ENCODE results near the gene ADORA2B. TPM values are rescaled to one million over a fixed set of nuclear protein-coding genes. Genes with fewer than 3 reads are reported as not detected.
A peak's percentile ranks its signal among the peaks of the same experiment; 100 is the strongest.

The ADORA2B gene
- total RNA-seq, 1 donor from 2014 or later, result 0.32 TPM

DNA sequence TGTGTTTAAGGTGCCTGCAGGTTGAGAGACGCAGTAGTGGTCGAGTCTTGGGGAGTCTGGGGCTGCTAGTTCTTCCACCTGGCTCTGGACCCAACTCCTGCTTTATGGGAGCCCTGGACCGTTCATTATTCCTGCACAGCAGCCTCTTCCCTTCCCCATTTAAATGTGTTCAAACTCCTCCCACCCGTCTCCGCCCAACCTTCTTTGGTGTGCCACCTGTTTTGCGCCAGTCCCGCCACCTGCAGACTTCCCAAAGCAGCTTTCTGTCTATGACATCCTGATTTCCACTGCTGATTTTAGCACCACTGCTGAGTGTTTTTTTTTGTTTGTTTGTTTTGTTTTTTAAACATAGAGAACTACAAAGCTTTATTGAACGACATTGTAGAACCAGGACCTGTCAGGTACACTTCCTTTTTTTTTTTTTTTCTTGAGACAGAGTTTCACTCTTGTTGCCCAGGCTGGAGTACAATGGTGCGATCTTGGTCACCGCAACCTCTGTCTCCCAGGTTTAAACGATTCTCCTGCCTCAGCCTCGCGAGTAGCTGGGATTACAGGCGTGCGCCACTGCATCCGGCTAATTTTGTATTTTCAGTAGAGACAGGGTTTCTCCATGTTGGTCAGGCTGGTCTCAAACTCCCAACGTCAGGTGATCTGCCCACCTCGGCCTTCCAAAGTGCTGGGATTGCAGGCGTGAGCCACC, 12.8 kb downstream of the ADORA2B start:
- no peak overlapping the region for H3K27ac Mint-ChIP-seq (ENCODE audit: unreplicated experiment)
- no peak overlapping the region for H3K4me3 Mint-ChIP-seq (ENCODE audit: unreplicated experiment)
- no peak for DNase-seq
- TF ChIP-seq, protein P1, sequence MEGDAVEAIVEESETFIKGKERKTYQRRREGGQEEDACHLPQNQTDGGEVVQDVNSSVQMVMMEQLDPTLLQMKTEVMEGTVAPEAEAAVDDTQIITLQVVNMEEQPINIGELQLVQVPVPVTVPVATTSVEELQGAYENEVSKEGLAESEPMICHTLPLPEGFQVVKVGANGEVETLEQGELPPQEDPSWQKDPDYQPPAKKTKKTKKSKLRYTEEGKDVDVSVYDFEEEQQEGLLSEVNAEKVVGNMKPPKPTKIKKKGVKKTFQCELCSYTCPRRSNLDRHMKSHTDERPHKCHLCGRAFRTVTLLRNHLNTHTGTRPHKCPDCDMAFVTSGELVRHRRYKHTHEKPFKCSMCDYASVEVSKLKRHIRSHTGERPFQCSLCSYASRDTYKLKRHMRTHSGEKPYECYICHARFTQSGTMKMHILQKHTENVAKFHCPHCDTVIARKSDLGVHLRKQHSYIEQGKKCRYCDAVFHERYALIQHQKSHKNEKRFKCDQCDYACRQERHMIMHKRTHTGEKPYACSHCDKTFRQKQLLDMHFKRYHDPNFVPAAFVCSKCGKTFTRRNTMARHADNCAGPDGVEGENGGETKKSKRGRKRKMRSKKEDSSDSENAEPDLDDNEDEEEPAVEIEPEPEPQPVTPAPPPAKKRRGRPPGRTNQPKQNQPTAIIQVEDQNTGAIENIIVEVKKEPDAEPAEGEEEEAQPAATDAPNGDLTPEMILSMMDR (IDR thresholded peaks at IDR 0.05; ENCODE audit: partially characterized antibody, unreplicated experiment), result no peak
- H3K36me3 Mint-ChIP-seq (ENCODE audit: unreplicated experiment), result no peaks in the 10 kb centered on the region
- peaks cover 16% of the 10 kb centered on the region for H3K9me3 Mint-ChIP-seq (ENCODE audit: unreplicated experiment)
- peaks cover 13% of the 10 kb centered on the region for H3K27me3 Mint-ChIP-seq (ENCODE audit: unreplicated experiment)
- H3K4me1 Mint-ChIP-seq (ENCODE audit: low read depth, unreplicated experiment), result peaks cover 26% of the 10 kb centered on the region

DNA sequence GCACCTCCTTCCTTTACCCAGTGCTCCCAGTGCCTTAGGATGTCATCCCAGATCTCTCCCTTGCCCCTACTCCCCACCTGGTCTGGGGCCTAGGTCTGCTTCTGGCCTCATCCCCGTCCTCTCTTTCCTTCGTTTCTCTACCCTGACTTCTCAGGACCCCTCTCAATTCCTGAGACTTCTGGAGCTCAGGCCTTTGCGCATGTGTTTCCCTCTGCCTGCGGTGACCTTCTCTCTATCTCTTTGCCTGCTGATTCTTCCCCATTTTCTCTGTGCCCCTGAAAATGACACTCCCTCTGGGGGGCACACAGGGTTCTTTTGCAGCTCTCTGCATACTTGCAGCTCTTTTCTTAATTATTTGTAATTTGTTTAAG, 13.5 kb downstream of the ADORA2B start:
- Mint-ChIP-seq H3K36me3 (ENCODE audit: unreplicated experiment) (no peaks in the 10 kb centered on the region), H3K27me3 (ENCODE audit: unreplicated experiment) (peaks cover 12% of the 10 kb centered on the region), H3K27ac (ENCODE audit: unreplicated experiment) (peak overlapping the region; percentile 1), H3K4me1 (ENCODE audit: low read depth, unreplicated experiment) (peaks cover 24% of the 10 kb centered on the region), H3K9me3 (ENCODE audit: unreplicated experiment) (peaks cover 16% of the 10 kb centered on the region), H3K4me3 (ENCODE audit: unreplicated experiment) (no peak overlapping the region)
- TF ChIP-seq, protein P1 (IDR thresholded peaks at IDR 0.05; ENCODE audit: partially characterized antibody, unreplicated experiment), result no peak
- DNase-seq, result no peak

DNA sequence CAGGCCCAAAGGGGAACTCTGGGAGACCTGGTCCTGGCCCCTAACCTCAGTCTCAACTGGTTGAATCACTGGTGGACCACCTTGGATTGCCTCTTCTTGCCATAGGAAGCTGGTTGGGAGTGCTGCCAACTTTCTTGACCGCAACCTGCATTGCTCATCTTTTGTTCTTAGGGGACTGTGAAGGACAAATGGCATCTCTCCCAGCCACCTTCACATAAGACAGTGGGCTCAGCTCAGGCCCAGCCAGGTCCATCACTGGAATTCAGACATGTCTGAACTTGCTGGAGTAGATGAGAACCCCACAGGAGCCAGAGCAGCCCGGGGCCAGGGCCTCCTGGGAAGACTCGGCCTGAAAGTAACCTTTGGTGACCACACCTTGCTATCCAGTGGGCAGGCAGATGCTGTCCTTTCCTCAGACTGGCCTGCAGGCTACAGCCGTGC, 18.8 kb downstream of the ADORA2B start:
- peaks cover 4% of the 10 kb centered on the region for H3K27me3 Mint-ChIP-seq (ENCODE audit: unreplicated experiment)
- H3K36me3 Mint-ChIP-seq (ENCODE audit: unreplicated experiment), result no peaks in the 10 kb centered on the region
- no peak for DNase-seq
- TF ChIP-seq, protein P1 (IDR thresholded peaks at IDR 0.05; ENCODE audit: partially characterized antibody, unreplicated experiment), result no peak
- peaks cover 17% of the 10 kb centered on the region for H3K4me1 Mint-ChIP-seq (ENCODE audit: low read depth, unreplicated experiment)
- no peaks in the 10 kb centered on the region for H3K9me3 Mint-ChIP-seq (ENCODE audit: unreplicated experiment)
- H3K27ac Mint-ChIP-seq (ENCODE audit: unreplicated experiment), result no peak overlapping the region
- no peak overlapping the region for H3K4me3 Mint-ChIP-seq (ENCODE audit: unreplicated experiment)

DNA sequence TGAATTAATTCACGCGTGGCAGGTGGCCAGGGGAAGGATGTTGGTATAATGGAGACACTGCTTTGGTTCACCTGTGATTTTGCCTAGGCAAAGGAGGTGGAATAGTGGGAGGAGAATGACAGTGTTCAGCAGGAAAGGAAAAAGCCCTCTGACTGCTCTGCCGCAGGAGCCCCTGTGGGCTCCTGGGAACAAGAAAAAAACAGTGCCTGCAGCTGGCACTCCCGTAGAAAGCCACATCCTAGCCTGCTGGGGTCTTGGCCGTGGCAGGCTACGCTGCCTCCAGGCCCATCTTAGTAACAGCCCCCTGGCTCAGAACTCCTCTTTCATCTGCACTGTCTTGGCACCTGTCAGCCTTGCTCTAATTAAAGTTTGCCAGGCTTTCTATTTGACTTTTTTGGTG, 20.6 kb downstream of the ADORA2B start:
- DNase-seq, result no peak
- Mint-ChIP-seq H3K36me3 (ENCODE audit: unreplicated experiment) (no peaks in the 10 kb centered on the region), H3K4me3 (ENCODE audit: unreplicated experiment) (no peak overlapping the region), H3K9me3 (ENCODE audit: unreplicated experiment) (peaks cover 2% of the 10 kb centered on the region), H3K27ac (ENCODE audit: unreplicated experiment) (no peak overlapping the region), H3K4me1 (ENCODE audit: low read depth, unreplicated experiment) (peaks cover 16% of the 10 kb centered on the region), H3K27me3 (ENCODE audit: unreplicated experiment) (peaks cover 5% of the 10 kb centered on the region)
- TF ChIP-seq, protein P1 (IDR thresholded peaks at IDR 0.05; ENCODE audit: partially characterized antibody, unreplicated experiment), result no peak

DNA sequence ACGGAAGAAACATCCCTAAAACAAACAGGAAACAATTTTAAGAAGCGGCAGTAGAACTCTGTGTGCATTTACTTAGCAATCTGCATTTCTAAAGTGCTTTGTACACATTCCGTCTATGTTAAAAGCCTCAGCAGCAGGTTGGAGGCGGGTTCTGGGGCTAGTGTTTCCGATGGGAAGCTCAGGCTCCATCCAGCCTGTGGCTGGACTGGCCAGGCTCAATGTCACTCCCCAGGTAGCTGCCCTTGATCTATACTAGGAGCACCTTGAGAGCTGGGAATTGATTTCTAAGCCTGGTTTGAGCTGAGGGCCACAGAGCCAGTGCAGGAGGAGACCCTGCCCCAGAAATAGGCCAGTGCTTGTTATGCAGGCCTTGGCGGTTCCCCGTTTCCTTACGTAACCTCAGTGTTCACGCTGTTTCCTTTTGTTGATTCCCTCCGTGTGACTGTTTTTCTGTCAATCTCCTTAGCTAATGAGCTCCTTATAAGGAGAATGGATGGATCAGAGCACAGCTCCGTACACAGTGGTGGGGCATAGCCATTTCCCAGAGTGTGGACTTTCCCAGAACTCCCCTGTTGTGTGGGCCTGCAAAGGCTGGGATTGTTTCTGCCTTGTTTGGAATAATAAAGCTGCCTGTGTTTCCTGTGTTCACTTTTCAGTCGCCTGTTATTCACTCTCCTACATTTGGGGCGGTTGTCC, 21.4 kb downstream of the ADORA2B start:
- H3K4me3 Mint-ChIP-seq (ENCODE audit: unreplicated experiment), result peak overlapping the region; percentile 49
- no peak overlapping the region for H3K27ac Mint-ChIP-seq (ENCODE audit: unreplicated experiment)
- DNase-seq, result no peak
- TF ChIP-seq, protein P1 (IDR thresholded peaks at IDR 0.05; ENCODE audit: partially characterized antibody, unreplicated experiment), result no peak
- peaks cover 16% of the 10 kb centered on the region for H3K4me1 Mint-ChIP-seq (ENCODE audit: low read depth, unreplicated experiment)
- peaks cover 5% of the 10 kb centered on the region for H3K27me3 Mint-ChIP-seq (ENCODE audit: unreplicated experiment)
- H3K36me3 Mint-ChIP-seq (ENCODE audit: unreplicated experiment), result no peaks in the 10 kb centered on the region
- peaks cover 2% of the 10 kb centered on the region for H3K9me3 Mint-ChIP-seq (ENCODE audit: unreplicated experiment)

Measured in glutamatergic neuron (in vitro differentiated cells).